ENCODE data around the gene LSAMP.

The LSAMP gene

GRCh38 chr3:116065501-116065900, 379.8 kb downstream of the LSAMP start:
- in situ Hi-C loops (cut with MboI; ENCODE audit: low sequenced_read_pairs): no loop called here

GRCh38 chr3:116064646-116065045, 380.6 kb downstream of the LSAMP start:
- in situ Hi-C loops (cut with MboI; ENCODE audit: low sequenced_read_pairs): no loop called here

GRCh38 chr3:116059421-116060096, 385.7 kb downstream of the LSAMP start:
- in situ Hi-C loops (cut with MboI; ENCODE audit: low sequenced_read_pairs): no loop called here

GRCh38 chr3:116058844-116059243, 386.4 kb downstream of the LSAMP start:
- in situ Hi-C loops (cut with MboI; ENCODE audit: low sequenced_read_pairs): no loop called here

GRCh38 chr3:116057400-116058006, 387.8 kb downstream of the LSAMP start:
- in situ Hi-C loops (cut with MboI; ENCODE audit: low sequenced_read_pairs): no loop called here

GRCh38 chr3:116056280-116056679, 389.0 kb downstream of the LSAMP start:
- in situ Hi-C loops (cut with MboI; ENCODE audit: low sequenced_read_pairs): no loop called here

GRCh38 chr3:116053017-116053416, 392.3 kb downstream of the LSAMP start:
- in situ Hi-C loops (cut with MboI; ENCODE audit: low sequenced_read_pairs): no loop called here

GRCh38 chr3:116052602-116053001, 392.7 kb downstream of the LSAMP start:
- in situ Hi-C loops (cut with MboI; ENCODE audit: low sequenced_read_pairs): no loop called here

GRCh38 chr3:116051586-116051985, 393.7 kb downstream of the LSAMP start:
- in situ Hi-C loops (cut with MboI; ENCODE audit: low sequenced_read_pairs): no loop called here

GRCh38 chr3:116051040-116051439, 394.2 kb downstream of the LSAMP start:
- in situ Hi-C loops (cut with MboI; ENCODE audit: low sequenced_read_pairs): no loop called here

- in situ Hi-C loops (cut with MboI; ENCODE audit: low sequenced_read_pairs): no loop called here
These were observed 394.9 kb downstream of the LSAMP start for GRCh38 chr3:116050311-116050915.

GRCh38 chr3:116048991-116049390, 396.3 kb downstream of the LSAMP start:
- in situ Hi-C loops (cut with MboI; ENCODE audit: low sequenced_read_pairs): no loop called here

- in situ Hi-C loops (cut with MboI; ENCODE audit: low sequenced_read_pairs): no loop called here
These were observed 398.9 kb downstream of the LSAMP start for GRCh38 chr3:116046350-116046749.

- in situ Hi-C loops (cut with MboI; ENCODE audit: low sequenced_read_pairs): no loop called here
These were observed 400.0 kb downstream of the LSAMP start for GRCh38 chr3:116045314-116045713.

GRCh38 chr3:116040152-116040551, 405.1 kb downstream of the LSAMP start:
- in situ Hi-C loops (cut with MboI; ENCODE audit: low sequenced_read_pairs): no loop called here

GRCh38 chr3:116039651-116039985, 405.7 kb downstream of the LSAMP start:
- in situ Hi-C loops (cut with MboI; ENCODE audit: low sequenced_read_pairs): no loop called here

- in situ Hi-C loops (cut with MboI; ENCODE audit: low sequenced_read_pairs): no loop called here
These were observed 406.2 kb downstream of the LSAMP start for GRCh38 chr3:116038968-116039650.

GRCh38 chr3:116037954-116038911, 407.1 kb downstream of the LSAMP start:
- in situ Hi-C loops (cut with MboI; ENCODE audit: low sequenced_read_pairs): no loop called here

GRCh38 chr3:116035429-116035828, 409.9 kb downstream of the LSAMP start:
- in situ Hi-C loops (cut with MboI; ENCODE audit: low sequenced_read_pairs): no loop called here

- in situ Hi-C loops (cut with MboI; ENCODE audit: low sequenced_read_pairs): no loop called here
These were observed 410.5 kb downstream of the LSAMP start for GRCh38 chr3:116034794-116035193.

- in situ Hi-C loops (cut with MboI; ENCODE audit: low sequenced_read_pairs): no loop called here
These were observed 411.2 kb downstream of the LSAMP start for GRCh38 chr3:116034086-116034485.
